GM21528 (cell line): Measurements from ENCODE around the gene FNDC3B.

Experiments
- ATAC-seq: cut with Tn5 transposase; IDR thresholded peaks from one replicate; pipeline ENCODE4 v1.9.1; 2021; ENCODE audit warnings: mild to moderate bottlenecking, moderate library complexity; ENCODE audit not compliant: unreplicated experiment, low FRiP score

The FNDC3B gene

DNA sequence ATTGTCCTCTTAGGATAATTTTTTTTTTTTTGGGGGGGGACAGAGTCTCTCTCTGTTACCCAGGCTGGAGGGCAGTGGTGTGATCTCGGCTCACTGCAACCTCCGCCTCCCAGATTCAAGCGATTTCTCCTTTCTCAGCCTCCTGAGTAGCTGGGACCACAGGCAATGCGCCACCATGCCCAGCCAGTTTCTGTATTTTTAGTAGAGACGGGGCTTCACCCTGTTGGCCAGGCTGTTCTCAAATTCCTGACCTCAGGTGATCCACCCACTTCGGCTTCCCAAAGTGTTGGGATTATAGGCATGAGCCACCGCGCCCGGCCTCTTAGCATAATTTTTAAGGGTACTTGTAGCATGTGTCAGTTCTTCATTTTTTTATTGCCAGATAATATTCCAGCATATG, 122.6 kb downstream of the FNDC3B start:
- ATAC-seq, result no peak

DNA sequence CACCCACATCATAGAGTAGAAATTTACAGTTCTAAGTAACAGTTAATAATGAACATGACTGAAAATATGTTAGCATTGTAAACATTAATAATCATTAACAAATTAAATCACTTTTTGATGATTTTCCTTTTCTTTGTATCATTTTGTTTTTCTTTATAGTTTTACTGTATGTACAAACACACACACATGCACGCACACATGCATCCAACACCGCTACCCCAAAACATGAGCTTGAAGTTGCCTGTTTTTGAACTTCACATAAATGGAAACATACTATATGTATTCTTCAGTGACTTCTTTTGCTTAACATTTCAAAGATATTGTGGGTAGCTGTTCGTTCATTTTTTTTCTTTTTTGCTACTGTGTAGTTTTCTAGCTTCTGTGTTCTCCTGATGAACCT, 123.9 kb downstream of the FNDC3B start:
- ATAC-seq, result no peak

DNA sequence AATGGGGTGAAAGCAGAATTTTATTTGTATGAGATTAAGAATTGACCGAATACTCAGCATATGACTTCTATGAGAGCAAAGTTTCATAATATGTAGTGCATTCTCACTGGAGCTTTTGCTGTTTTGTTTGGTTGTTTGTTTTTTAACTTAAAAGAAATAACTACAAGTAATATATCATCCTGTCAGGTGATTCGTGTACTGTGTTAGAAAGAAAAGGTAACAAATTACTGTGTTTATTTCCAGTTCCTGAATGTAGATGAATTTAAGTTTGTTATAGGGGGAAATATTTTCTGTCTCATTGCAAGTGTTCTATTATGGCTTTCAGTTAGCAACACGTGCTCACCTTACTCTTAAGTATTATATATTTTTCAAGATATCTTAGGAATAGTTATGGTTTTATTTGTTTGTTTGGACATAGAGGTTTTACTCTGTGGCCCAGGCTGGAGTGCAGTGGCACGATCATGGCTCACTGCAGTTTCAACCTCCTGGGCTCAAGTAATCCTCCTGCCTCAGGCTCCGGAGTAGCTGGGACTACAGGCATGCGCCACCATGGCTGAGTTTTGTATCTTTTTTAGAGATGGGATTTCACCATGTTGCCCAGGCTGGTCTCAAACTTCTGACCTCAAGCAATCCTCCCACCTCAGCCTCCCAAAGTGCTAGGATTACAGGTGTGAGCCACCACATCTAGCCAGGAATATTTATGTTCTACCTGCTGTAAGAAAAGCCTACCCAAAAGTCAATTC, 125.4 kb downstream of the FNDC3B start:
- no peak for ATAC-seq

DNA sequence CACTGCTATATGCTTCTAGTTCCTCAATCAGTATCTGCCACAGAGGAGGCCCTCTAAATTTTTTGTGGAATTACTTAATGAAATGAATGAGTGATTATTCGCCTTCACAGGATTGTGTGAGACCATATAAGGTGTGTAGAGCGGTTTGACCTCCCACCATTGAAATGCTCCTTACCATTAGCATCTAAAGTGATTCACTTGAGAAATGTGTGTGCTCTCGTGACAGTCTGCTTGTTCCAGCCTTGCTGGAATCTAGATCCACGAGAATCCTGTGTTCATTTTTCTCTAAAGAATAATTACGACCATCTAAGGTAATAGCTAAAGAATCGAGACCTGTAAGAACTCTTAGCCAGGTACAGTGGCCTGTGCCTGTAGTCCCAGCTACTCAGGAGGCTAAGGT, 126.9 kb downstream of the FNDC3B start:
- ATAC-seq, result no peak

DNA sequence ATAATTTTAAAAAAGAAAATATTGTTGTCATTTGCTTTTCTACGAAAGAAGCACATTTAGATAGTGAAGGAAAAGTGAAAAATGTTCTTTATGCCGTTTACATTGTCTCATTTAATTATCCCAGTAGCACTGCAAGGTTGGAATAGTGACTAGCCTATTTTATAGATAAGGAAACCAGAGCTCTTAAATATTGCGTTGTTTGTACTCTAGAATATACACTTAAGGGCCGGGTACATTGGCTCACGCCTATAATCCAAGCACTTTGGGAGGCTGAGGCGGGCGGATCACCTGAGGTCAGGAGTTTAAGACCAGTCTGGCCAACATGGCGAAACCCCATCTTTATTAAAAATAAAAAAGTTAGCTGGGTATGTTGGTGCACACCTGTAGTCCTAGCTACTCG, 127.5 kb downstream of the FNDC3B start:
- ATAC-seq, result no peak

DNA sequence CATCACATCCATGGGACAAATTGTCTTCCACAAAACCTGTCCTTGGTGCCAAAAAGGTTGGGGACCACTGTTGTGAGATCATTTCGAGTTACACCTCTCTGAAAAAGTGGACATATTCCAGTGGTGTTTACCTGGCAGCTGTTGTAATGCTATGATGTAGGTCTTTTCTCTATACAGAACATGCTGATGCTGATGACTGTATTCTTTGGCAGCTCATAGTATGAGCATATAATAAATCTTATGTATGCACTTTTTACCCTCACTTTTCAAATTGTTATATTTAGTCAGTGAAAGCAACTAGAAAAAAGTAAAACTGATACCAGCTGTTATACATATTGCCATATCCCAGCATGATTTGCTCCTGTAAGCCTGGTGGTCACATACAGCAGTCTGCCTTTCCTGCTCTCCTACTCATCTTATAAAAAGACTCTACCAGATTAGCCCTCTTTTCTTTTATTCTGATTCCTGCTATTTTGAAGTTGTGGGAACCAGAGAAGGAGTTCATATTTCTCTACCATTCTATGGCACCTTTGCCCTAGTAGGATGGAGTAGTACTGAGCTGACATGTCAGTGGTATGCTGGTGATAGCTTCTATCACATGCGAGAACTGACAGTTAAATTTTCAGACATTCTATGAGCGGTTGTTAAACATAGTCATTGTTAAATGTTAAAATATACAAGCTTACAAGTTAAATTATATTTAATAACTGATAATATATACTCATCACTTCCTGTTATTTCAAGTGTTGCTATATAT, 128.7 kb downstream of the FNDC3B start:
- no peak for ATAC-seq

DNA sequence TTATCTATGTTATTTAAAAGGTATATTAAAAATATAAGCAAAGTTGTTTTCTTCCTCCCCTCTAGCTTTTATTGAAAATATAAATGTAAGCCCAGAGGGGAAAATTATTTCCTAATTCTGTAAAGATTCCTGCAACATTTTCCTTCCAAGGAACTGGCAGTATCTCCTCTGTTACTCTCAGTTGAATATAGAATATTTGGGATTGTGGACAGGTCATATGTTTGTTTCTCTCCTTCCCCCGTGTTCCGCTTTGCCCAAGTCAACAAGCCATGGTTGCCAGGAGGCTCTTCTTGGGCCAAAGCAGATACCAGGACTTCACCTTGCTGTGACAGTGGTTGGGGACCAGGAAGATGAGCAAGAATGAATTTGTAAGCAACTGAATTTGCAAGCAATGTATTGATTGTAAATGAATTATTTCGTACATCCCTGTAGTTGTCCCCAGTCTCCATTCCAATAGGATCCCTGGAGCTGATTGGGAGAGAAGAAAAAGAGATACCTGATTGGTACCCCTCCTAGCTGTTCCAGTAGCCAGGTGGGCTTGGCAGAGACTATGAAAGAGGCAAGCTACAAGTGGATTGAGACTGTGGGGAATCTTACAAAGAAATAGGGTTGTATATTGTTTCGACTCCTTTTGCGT, 130.8 kb downstream of the FNDC3B start:
- ATAC-seq, result no peak

DNA sequence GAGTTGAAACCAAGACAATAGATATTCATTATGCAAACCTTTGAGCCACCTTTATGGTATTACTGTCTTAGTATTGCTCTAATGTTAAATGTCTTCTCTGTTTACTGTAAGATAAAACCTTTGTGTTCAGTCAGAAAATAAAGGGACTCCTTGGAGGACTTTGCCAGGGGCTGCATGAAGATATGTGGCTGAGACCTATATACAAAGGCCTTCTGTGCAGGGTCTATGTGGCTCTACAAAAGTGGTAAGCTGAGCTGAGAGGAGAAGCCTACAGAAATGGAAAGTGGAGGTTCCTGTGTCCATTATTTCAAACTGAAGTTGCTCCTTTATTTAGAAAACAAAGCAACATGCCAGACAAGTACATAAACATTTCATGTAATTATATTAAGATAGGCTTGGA, 131.5 kb downstream of the FNDC3B start:
- ATAC-seq, result no peak

DNA sequence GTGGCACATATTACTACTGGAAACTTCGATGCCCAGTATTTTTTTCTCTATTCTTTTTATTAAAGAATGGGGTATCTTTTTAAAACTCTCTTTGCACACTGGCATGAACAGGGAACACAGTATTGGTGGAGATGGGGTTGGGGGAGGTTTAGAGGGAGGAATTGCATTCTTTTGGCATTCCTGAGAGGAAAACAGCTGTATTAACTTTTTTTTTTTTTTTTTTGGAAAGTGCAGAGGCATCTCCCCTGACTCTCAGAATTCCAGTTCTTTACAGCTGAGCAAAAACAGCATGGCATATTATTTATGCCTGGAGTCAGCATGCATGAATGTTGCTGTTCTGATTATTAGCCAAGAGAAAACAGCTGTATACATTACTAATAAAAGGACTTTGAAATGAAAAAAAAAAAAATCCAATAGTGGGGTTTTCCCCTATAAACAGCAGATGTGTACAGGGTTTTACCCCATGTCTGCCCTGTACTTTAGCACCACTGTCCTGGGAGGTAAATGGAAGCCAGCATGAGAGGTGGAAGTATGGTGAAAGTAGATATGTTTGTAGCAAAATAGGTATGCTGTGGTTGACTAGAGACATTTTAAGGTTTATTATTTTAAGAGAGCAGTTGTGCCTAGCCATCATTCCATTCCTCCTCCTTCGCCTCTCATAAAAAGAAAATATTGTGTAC, 132.2 kb downstream of the FNDC3B start:
- ATAC-seq, result no peak

DNA sequence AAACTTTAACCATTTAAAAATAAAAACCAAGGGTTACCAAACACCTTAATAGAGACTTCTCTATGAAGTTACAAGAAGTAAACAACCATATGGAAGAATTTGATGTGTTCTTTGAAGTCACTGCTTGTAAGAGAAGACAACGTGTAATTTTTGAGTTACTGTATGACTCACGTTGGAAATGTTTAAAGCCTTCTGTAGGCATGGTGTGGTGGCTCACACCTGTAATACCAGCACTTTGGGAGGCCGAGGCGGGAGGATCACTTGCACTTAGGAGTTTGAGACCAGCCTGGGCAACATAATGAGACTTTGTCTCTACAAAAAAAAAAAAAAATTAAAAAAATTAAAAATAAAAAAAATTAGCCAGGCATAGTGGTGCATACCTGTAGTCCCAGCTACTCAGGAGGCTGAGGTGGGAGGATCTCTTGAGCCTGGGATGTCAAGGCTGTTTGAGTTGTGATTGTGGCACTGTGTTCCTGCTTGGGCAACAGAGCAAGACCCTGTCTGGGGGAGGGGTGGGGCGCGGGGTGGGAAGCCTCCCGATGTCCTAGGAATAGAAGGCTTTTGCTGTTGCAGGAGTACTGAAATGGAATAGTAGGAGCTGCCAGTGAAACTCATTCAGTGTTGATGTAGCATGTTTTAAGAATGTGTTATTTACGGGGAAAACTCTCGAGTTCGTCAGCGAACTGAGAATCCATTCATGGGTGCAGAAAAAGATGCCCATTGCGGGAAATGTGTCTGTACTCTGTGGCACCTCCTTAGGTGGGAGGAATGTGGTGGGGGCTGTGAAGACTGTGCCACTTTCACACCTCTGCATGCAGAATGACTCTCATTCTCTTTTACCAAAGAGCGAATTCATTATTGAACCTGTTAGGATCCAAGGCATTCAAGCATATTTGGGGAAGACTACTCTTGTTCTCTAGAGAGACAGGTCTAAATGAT, 134.2 kb downstream of the FNDC3B start:
- no peak for ATAC-seq

DNA sequence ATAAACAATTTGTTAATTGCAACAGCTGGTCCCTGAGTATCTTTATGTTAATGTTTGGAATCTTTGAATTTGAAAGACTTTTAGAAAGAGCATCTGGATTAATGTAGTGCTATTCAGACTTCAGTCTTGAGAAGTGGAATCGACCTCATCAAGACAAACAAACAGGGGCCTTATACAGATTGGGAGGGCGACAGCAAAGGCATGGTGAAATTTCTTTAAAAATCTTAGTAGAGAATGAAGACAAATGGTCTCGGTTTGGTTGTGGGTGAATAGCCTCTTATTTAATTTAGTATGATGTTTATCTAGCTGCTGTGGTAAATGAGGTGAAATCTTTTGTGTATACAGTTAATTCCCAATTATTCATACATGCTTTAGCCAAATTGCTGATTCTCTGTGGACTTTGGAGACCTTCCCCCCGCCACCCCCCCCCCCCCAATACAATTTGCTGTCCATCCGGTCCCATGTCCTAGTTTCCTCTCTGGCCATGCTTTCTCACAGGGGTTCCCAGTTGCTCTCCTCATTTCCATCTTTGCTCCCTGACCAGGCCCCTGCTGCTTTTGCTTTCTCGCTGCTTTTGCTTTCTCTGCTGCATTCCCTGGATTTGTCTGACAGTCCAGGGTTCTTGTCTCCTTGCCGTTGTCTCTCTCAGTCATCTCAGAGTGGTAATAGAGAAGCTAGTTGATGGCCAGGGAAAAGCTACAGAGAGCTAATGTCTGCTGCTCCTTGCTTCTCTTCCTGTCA, 135.3 kb downstream of the FNDC3B start:
- no peak for ATAC-seq

DNA sequence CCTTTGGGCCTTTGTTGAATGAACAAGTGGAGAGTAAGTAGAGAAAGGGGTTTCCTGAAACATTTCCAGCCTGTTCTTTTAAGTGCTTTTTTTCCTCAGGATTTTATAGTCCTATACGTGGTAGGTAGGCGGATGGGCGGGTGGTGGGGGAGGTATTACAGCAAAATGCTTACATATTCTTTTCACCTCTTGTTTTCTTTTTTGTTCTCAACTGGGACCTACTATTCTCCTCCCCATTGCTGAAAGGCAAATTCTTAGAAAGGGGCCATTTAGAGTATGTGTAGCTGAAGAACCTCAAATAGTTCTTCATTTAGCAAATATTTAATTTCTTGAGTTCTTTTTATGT, 135.8 kb downstream of the FNDC3B start:
- no peak for ATAC-seq

DNA sequence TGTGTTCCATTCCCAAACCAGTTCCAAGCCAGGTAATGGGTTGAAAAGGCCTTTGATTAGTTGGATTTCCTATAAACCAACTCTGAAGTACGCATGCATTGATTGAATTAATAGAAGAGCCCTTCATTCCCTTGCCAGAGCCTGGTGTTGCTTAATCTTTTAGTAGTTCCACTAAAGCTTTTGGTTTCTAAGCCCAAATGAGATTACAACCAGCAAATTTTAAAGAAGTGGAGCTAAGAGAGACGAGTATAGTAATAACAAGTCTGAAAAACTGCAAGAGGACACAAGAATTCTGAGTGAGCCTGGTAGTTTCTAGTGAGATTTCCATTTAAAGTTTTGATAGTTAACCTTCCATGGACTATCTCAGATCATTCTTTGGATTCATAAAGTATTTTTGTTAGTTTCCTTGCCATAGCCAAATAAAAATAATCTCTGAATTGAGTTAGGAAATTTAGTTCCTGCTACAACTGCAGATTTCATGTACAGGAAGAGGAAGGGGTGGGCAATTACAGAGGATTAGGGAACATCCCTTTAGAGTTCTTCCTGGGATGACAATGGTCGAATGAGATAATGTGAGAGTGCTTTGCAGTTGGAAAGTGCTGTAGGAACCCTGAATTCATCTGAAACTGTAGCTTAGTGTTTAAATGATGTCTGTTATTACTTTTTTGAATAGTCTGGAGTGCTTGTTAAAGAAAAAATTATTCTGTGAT, 136.8 kb downstream of the FNDC3B start:
- no peak for ATAC-seq

DNA sequence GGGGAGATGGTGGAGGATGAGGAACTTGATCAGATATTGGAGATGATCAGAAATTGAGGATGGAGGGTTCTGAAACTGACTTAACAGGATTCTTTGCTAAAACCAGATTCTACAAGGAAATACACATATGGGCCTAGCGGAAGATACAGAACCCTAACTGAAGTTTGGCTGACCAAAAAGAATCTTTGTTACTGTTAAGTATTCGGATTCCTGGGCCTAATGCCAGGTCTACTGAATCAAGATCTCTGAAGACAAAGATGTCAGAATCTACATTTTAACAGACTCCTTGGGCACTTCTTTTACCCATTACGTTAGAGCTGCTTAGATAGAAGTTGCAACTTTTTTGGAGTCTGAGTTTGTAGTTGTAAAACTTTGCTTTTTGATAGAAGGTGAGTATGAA, 137.7 kb downstream of the FNDC3B start:
- no peak for ATAC-seq

DNA sequence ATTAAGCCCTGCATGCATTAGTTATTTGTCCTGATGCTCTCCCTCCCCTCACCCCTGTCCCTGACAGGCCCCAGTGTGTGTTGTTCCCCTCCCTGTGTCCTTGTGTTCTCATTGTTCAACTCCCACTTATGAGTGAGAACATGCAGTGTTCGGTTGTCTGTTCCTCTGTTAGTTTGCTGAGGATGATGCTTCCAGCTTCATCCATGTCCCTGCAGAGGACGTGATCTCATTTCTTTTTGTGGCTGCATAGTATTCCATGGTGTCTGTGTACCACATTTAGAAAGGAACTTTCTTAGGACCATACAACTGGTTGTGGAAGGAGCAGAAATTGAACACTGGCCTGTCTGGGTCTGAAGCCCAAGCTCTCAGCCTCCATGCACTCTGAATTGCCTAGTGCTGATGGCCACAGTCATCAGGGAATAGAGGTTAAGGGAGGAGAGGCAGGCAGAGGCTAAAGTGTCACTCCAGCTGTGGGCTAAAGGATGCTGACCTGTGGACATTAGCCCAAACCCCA, 138.5 kb downstream of the FNDC3B start:
- no peak for ATAC-seq

DNA sequence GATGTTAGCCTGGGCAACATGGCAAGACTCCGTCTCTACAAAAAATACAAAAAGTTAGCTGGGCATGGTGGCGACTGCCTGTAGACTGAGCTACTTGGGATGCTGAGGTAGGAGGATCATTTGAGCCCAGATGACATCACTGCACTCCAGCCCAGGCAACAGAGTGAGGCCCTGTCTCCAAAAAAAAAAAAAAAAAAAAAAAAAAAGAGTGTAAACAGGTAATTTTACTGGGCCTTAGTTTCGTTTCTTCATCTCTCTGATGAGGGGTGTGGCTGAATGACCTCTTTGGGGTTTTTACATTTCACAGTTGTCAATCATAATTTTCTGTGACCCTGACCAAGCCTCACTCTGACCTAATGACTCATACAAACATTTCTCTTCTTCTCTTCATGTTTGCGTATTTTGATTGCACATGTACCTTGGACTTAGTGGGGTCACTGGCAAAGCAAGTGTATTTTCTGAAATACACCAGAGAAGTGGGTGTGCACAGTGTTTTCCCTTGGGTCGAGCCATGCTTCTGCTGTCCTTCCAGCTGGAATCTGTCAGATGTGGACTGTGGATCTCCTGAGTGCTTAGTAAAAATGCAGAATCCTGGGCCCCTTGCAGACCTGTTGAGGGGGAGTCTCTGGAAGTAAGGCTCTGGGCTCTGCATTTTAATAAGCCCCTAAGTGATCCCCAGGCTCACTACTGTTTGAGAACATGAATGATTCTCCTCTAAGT, 140.5 kb downstream of the FNDC3B start:
- no peak for ATAC-seq

DNA sequence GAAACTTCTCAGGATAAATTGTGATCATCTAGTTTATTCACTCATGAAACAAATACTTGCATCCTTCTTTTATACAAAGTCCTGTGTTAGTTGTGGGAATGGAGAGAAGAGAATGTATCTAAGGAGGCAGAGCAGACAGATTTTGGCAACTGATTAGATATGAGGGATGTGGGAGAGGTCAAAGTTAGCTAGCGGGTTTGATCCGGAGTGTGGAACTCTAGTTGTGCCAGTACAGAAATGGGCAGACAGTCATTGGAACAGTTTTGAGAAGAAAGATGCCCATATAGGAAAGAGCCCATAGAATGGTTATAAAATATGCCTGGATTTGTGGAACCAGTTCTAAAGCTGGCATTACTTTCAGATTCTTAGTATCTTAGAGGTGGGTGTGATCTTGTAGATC, 141.1 kb downstream of the FNDC3B start:
- no peak for ATAC-seq
